HG03196 (cell line): ENCODE data around the gene LMOD2.
"Not testable (repeated sequence)": the region's sequence is repeated elsewhere in the genome, so short reads cannot be mapped to it uniquely, and the experiment has no call there.

Source experiments
- ATAC-seq: cut with Tn5 transposase; IDR thresholded peaks from one replicate; pipeline ENCODE4 v1.9.1; 2021; ENCODE audit not compliant: unreplicated experiment

The LMOD2 gene

DNA sequence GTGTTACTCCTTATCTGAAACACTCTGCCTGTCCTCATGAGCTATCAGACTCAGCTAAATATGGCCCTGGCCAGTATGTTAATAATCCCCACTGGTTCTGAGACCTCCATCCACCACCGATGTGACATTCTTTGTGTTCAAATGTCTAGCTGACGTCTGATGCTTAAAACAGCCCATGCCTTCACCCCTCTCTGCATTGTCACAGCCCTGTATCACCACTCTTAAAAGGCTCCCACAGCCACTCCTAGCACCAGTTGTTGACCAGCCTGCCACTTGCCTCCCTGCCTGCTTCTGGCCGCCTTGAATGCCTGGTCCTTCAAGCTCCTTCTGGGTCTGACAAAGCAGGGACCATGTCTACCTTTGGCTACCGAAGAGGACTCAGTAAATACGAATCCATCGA is at the start of gene LMOD2:
TSS of gene LMOD2 (plus strand) at position 253 of the 400 bp plus-strand sequence. CDS start at position 351, 98 bp downstream.
- no peak for ATAC-seq

GRCh38 chr7:123607423-123607975 is 48.2 kb upstream of the LMOD2 start:
- no peak for ATAC-seq

GRCh38 chr7:123608991-123609882 is 46.4 kb upstream of the LMOD2 start:
- no peak for ATAC-seq

- no peak for ATAC-seq
Observed at GRCh38 chr7:123609883-123610239, 45.8 kb upstream of the LMOD2 start.

- no peak for ATAC-seq
Observed at GRCh38 chr7:123612024-123612423, 43.6 kb upstream of the LMOD2 start.

GRCh38 chr7:123615344-123615743 is 40.3 kb upstream of the LMOD2 start:
- no peak for ATAC-seq

GRCh38 chr7:123616223-123616622 is 39.4 kb upstream of the LMOD2 start:
- no peak for ATAC-seq

- no peak for ATAC-seq
Observed at GRCh38 chr7:123621707-123622106, 34.0 kb upstream of the LMOD2 start.

DNA sequence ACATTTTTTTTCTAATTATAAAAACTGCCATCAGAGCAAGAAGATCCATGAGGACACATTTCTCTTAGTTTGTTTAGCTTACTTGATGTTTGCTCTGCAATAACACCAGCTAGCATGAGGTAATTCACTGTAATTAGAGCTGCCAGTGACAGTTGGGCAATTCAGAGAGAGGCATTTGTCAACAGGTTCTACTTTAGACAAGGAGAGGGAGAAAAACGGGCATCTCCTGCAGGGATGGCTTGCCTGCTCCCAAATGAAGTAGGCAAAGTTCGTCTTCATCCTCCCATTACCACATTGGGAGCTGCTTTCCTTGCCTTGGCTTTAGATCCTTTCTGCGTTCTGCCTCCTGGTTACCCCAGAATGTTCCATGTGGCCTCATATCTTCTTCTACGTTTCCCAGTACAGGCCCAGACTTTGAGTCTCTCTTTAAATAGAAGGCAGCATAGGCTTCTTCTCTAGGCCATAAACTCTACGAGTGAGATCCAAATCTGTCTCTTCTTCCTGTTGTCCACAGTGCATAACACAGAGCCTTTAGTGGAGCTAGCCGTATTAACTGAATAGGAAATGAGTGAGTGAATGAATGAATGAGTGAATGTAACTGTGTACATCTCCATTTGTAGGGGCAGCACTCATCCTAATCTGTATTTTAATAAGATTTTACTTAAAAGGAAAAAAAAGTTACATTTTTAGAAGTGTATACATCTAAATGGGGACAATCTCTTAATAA is 32.8 kb upstream of the LMOD2 start:
- no peak for ATAC-seq

DNA sequence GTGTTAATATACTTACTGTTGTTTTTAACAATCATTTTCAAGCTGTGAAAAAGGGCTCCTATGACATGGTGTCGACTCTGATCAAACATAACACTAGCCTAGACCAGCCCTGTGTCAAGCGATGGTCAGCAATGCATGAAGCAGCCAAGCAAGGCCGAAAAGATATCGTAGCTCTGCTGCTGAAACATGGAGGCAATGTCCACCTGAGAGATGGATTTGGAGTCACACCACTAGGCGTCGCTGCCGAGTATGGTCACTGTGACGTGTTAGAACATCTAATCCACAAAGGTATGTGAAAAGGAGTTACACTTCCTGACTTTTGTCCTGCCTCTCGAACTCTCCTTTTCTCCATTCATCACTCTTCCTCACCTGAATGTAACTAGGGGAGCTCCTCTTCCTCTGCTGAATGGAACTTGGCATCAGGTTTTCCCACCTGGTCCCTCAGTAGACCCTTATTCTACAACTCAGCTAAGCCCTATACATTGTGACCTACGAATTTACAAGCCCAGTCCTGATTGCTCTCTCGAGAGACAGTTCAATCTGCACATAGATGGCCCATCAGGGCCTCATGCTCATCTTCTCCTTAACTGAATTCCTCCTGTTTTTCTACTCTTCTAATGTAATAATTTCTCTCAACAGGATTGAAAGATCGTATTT is 31.0 kb upstream of the LMOD2 start:
- ATAC-seq: peak; percentile 77

DNA sequence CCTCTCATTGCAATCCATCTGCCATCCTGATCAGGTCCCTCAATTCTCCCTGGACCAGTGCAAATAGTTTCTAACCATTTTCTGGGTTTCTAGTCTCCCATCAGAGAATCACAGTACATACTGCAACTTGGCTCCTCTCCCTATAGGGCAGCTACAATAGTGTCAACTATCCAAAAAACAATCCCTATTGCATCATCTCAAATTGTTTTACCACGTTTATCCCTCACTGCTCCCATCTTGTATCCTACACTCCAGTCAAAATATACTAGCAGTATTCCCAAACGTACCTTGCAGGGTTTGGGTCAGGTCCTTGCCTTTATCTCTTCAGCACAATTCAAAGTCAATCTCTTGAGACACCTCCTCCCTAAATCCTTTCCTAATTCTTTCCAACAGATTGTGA is 30.4 kb upstream of the LMOD2 start:
- ATAC-seq: no peak

DNA sequence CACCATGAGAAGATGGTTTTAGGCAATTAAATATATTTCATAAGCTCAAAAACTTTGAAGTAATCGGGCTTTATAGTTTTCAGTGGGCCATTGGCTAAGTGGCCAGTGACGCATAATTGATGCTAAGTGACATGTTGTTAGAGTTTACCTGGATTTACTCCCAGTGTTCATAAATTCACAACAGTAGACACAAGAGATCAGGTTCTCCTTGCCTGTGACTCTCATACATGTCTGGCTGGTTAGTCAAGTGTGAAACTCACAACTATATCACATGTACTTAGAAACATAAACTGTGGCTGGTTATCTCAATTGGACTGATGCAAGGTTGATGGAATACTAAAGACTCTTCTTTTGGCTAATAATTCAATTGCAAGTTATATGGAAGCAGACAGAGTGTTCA is 27.8 kb upstream of the LMOD2 start:
- no peak for ATAC-seq

DNA sequence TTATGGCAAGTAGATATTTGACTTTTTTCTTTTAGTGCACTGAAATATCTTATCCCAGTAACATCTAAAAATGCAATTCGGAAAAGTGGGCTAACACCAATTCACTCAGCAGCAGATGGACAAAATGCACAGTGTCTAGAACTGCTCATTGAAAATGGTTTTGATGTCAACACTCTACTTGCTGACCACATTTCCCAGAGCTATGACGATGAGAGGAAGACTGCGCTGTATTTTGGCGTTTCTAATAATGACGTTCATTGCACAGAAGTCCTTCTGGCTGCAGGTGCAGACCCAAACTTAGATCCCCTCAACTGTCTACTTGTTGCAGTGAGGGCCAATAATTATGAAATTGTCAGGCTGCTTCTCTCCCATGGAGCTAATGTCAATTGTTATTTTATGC is 26.8 kb upstream of the LMOD2 start:
- ATAC-seq: no peak

DNA sequence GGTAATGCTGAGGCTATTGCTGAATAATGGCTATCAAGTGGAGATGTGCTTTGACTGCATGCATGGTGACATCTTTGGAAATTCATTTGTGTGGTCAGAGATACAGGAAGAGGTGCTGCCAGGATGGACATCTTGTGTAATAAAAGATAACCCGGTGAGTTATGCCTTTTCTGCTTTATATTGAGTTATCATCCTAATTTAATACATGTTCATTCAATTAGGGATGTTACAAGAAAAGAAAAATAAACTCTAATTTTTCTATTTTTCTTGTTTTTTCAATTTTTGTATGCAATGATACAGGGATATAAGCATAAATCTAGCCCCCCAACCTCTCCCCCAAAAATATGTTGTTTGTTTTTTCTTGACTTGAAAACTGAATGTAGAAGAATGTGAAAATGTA is 26.4 kb upstream of the LMOD2 start:
- no peak for ATAC-seq

DNA sequence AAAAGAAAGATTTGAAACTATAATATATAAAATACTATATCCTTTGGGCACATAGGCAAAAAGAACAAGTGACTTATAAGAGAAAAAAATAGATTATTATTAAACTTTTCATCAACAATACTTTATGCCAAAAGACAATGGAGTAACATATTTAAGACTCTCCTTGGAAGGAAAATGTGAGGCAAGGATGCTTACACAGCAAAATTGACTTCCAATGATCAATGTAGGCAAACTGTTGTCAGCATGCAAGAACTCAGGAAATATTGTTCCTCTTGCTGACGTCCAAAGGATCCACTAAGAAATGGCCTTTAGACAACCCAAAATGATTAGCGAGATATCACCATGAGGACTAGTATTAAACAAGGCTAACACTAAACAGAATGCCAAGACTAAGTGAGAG is 22.9 kb upstream of the LMOD2 start:
- no peak for ATAC-seq

DNA sequence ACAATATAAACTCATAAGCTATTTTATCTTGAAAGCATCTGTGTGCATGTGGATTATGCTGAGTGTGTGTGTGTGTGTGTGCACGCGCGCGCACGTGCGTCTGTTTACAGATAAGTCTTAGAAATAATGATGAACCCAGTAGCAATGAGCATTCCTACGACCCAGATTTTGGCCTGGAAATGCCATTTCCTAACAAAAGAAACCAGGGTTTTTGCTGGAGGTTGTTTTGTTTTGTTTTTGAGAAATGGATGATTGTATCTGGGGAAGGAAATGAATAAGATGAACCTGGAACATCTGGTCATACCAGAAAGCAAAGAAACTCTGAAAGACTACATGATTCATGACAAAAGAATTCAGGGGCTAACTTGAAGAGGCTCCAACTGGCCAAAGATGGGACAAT is 22.1 kb upstream of the LMOD2 start:
- no peak for ATAC-seq

DNA sequence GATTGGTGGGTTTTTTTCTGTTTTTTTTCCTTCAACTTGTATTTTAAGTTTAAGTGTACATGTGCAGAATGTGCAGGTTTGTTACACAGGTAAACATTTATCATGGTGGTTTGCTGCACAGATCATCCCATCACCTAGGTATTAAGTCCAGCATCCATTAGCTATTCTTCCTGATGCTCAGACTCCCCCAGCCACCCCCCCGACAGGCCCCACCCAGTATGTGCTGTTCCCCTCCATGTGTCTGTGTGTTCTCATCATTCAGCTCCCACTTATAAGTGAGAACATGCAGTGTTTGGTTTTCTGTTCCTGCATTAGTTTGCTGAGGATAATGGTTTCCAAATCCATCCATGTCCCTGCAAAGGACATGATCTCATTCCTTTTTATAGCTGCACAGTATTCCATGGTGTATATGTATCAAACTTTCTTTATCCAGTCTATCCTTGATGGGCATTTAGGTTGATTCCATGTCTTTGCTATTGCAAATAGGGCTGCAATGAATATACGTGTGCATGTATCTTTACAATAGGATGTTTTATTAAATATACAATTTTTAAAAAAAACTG is 21.6 kb upstream of the LMOD2 start:
- not testable (repeated sequence) for ATAC-seq

DNA sequence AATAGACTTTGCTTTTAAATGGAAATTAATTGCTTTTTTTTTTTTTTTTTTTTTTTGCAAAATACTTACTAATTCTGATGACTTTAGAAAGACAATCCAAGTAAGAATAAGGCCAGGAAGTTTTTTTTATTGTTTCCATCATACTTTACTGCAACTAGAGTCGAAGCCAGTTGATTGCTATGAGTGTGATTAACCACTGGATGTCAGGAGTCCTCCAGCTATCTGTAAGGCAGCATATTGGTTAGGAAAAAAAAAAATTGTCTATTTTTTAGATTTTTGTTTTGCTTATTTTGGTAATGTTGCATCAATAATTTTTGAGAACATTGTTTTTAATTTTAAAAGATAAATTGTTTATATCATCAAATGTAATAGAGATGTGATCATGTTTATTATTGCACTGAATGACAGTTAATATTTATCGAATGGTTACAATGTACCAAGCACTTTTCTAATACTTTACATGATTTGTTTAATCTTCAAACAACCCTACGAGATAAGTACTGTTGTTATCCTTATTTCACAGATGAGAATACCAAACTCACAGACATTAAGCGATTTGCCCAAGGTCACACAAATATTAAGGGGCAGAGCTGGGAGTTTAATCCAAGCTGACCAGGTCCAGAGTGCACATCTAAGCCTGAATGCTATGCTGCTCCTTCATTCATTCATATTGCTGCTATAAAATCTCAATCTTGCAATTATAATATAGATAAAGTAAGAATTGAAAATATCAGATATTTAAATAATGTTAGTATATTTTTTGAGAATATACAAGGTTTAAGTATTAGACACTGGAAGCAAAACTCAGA is 19.9 kb upstream of the LMOD2 start:
- ATAC-seq: no peak

GRCh38 chr7:123637203-123637602 is 18.5 kb upstream of the LMOD2 start:
- no peak for ATAC-seq

DNA sequence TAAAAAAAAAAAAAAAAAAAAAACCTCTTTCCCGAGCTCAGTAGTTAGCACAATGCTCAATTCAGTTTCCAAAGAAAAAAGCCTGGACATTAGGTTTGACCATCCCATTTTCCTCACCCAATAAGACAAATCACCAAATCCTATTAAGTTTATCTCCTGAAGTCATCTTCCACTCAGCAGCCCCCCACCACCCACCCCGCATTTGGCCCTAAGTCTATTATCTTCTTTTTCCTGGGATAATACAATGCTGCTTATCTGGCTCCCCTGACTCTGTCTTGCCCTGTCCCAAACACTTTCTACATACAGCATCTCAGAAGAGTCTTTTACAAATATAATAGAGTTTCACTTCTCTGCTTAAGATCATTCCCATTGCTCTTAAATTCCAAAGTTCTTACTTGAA is 17.8 kb upstream of the LMOD2 start:
- no peak for ATAC-seq
